Metanephros (tissue), 1 donor: Measurements from ENCODE around the gene GLS2. TPM values are rescaled to one million over a fixed set of nuclear protein-coding genes. Genes with fewer than 3 reads are reported as not detected.

ENCODE experiments used
- total RNA-seq: library from RNA; depleted of rRNA; stranded (reverse); fragments of >200 nt; gene quantifications from one replicate; pipeline ENCODE4 v1.2.3, GENCODE V29; 2014

The GLS2 gene
- 2.2 TPM for total RNA-seq

DNA sequence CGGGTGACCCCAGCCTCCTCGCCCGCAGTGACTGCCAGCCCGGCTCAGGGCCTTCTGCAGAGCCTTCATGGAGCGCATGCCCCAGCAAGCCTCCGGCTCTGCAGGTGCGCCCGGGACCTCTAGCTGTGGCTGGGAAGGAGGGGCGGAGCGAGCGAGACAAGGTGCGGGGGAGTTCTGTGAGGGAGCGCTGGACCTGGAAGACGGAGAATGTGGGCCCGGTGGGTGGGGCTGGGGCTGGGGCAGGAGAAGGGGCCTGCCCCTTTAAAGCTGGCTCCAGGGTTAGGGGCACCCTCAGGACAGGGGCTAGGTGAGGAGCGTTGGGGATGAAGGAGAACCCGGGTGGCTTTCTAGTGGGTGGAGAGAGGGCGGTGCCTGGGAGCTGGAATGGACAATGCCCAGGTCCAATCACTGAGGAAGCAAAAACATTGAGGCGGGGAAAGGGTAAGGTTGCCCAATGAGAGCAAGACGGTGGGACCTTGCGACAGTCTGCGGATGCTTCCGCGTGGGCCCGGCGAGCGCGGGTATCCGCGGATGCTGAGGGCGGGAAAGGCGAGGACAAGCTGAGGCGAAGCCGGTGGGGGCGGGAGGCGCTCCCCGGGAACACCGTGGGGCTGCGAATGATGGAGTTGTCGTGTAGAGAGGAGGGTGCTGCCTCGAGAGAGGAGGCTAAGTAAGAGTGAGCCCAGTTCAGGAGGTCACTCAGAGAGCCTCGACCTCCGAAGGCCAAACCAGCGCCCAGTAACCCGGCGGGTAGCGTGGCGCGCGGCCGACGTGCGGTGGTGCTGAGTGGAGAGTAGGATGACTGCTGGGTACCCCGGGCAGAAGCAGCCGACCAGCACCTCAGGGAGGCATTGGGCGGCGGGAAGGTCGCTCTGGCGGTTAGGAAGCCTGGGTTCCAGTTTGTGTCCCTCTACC lies at the start of gene GLS2:
TSS of gene GLS2 (minus strand) at position 121 of the 915 bp plus-strand sequence. CDS start at position 78, 43 bp downstream.

DNA sequence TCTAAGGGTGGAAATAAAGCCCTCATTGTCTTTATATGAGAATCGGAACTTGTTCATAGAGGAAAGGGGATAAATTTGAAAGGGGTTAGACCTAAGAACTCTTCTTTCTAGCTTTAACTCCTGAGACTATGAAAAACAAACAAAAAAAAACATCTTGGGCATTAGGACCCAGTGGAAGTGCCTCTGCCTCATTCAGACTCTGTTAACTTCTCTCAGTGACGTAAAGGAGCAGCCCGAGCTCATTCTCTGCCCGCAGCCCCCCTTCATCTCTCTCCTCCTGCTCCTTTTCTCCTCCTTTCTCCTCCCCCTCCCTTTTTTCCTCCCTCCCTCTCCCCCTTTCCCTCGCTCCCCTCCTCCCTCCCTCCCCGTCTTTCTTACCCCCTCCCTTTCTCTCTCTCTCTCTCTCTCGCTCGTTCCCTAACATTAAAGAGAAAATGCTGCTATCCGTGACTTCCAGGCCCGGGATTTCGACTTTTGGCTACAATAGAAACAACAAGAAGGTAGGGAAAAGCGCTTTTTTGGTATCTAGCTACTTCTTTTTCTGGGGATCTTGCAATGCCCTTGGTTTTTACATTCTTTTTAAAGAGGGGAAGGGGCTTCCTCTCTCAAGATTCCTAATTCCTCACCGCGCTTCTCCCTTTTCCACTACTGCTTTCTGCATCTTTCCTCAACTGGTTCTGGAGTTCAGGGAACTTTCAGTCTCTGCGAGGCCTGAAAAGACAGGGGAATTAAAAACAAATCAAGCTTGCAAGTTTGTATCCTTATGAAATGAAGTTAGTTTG lies 33.8 kb upstream of the GLS2 start, which contains the start of gene RBMS2:
TSS of gene RBMS2 (plus strand) at position 231 of the 782 bp plus-strand sequence. CDS start at position 435, 204 bp downstream.

GRCh38 chr12:56468216-56469006 lies 19.6 kb downstream of the GLS2 start, which contains the start of gene SPRYD4:
Gene SPRYD4 (plus strand): TSS chr12:56468578. CDS start chr12:56468592, 14 bp downstream.

GRCh38 chr12:56454557-56454956 lies 33.4 kb downstream of the GLS2 start, which contains the start of gene MIP:
Gene MIP (minus strand): TSS chr12:56454657. CDS start chr12:56454613, 44 bp downstream.

GRCh38 chr12:56448860-56449621 lies 38.9 kb downstream of the GLS2 start, which contains the start of gene TIMELESS:
Gene TIMELESS (minus strand): TSS chr12:56449426. CDS start chr12:56434170, 15,256 bp downstream.

Other genes with a start within 250 kb of the GLS2 start
- 25.7 TPM for gene ANKRD52, start 229.8 kb downstream of the GLS2 start, total RNA-seq
- gene COQ10A, start 221.2 kb downstream of the GLS2 start, total RNA-seq, result 15.4 TPM
- gene CS, start 187.8 kb downstream of the GLS2 start, total RNA-seq, result 150 TPM
- 56.6 TPM for gene CNPY2, start 172.2 kb downstream of the GLS2 start, total RNA-seq
- 73.3 TPM for gene PAN2, start 154.2 kb downstream of the GLS2 start, total RNA-seq
- not detected for gene IL23A, start 149.3 kb downstream of the GLS2 start, total RNA-seq
- gene STAT2, start 128.1 kb downstream of the GLS2 start, total RNA-seq, result 133 TPM
- not detected for gene APOF, start 125.3 kb downstream of the GLS2 start, total RNA-seq
- 15.1 TPM for gene TIMELESS, start 38.7 kb downstream of the GLS2 start, total RNA-seq
- not detected for gene MIP, start 33.5 kb downstream of the GLS2 start, total RNA-seq
- 2.2 TPM for gene SPRYD4, start 19.6 kb downstream of the GLS2 start, total RNA-seq
- gene RBMS2, start 33.7 kb upstream of the GLS2 start, total RNA-seq, result 29.1 TPM
- gene BAZ2A, start 142.2 kb upstream of the GLS2 start, total RNA-seq, result 64.5 TPM
- gene ATP5F1B, start 157.8 kb upstream of the GLS2 start, total RNA-seq, result 545 TPM
- 129 TPM for gene PTGES3, start 200.1 kb upstream of the GLS2 start, total RNA-seq
- 1,236 TPM for gene NACA, start 237.1 kb upstream of the GLS2 start, total RNA-seq